GM12878 (cell line): ENCODE data around the gene EGFL8. TPM values are rescaled to one million over a fixed set of nuclear protein-coding genes. Genes with fewer than 3 reads are reported as not detected.

Source experiments
- ATAC-seq: fragments of 200-7000 bp; cut with Tn5 transposase; 3 replicates; pipeline ENCODE4 v1.9.1; 2020; ENCODE audit warnings: mild to moderate bottlenecking, moderate library complexity
- BruUV-seq: library from RNA; stranded (reverse); fragments of 400-500 nt; replicated peaks from 2 replicates; lab custom pipeline; 2021; lab: Mats Ljungman, UMichigan
- CTCF ChIA-PET: fragments of 300-600 bp; sonication (Branson Sonifier 250); formaldehyde crosslinking; extraction: SDS; loops from one replicate; lab custom pipeline; 2021; ENCODE audit warnings: inconsistent platforms; lab: Yijun Ruan, JAX
- POLR2A ChIA-PET: fragments of 350-600 bp; formaldehyde crosslinking; extraction: SDS; loops from one replicate; lab custom pipeline; 2021; ENCODE audit warnings: inconsistent platforms; lab: Charles Lee
- RAD21 ChIA-PET: fragments of 300-600 bp; sonication (Branson Sonifier 250); formaldehyde crosslinking; loops from one replicate; lab custom pipeline; 2023; ENCODE audit warnings: antibody characterized with exemption; ENCODE audit not compliant: unreplicated experiment; lab: Charles Lee
- SMC1A ChIA-PET: fragments of 300-600 bp; sonication (Branson Sonifier 250); formaldehyde crosslinking; loops from one replicate; lab custom pipeline; 2023; ENCODE audit not compliant: unreplicated experiment, uncharacterized antibody; lab: Charles Lee
- DNase-seq: peaks from one replicate; pipeline ENCODE4 v3.0.0-alpha.2; 2011; ENCODE audit warnings: low read depth, low spot score
- FAIRE-seq: peaks from 3 replicates; lab custom pipeline; 2011; peaks lifted over from hg19 to GRCh38; lab: Jason Lieb, UNC
- H2AFZ ChIP-seq: 2 replicates; pipeline ENCODE4 v1.6.0; 2011; ENCODE audit warnings: low read depth, low read length, control low read depth; ENCODE audit not compliant: control insufficient read depth
- H3K27ac ChIP-seq: 2 replicates; pipeline ENCODE4 v1.5.1; 2011; ENCODE audit warnings: control low read depth; ENCODE audit not compliant: control insufficient read depth, insufficient read depth
- H3K27me3 ChIP-seq, 2 experiments: replicated peaks in 1 of 2; 2 replicates each; pipeline versions ENCODE4 v1.6.0 to v1.6.1; 2011; ENCODE audit warnings: low read length in 1 of 2; ENCODE audit not compliant: control insufficient read depth in 2 of 2, insufficient read depth in 2 of 2
- H3K36me3 ChIP-seq, 2 experiments: 2 replicates each; pipeline ENCODE4 v1.5.1; 2011; ENCODE audit warnings: low read length in 1 of 2; ENCODE audit not compliant: control insufficient read depth in 2 of 2, insufficient read depth in 2 of 2
- H3K4me1 ChIP-seq: 2 replicates; pipeline ENCODE4 v1.6.1; 2011; ENCODE audit warnings: mild to moderate bottlenecking, low read length, moderate library complexity, mixed read lengths; ENCODE audit not compliant: control insufficient read depth, insufficient read depth
- H3K4me2 ChIP-seq: 2 replicates; pipeline ENCODE4 v1.6.0; 2011; ENCODE audit warnings: control low read depth; ENCODE audit not compliant: control insufficient read depth, insufficient read depth
- H3K4me3 ChIP-seq: fragments of 200-600 bp; sonication (generic); 2 replicates; pipeline ENCODE4 v1.5.1; 2016
- H3K79me2 ChIP-seq: 2 replicates; pipeline ENCODE4 v1.6.0; 2011; ENCODE audit warnings: low read length; ENCODE audit not compliant: control insufficient read depth, insufficient read depth
- H3K9ac ChIP-seq: 2 replicates; pipeline ENCODE4 v1.8.0; 2011; ENCODE audit warnings: low read length, control low read depth, mixed read lengths; ENCODE audit not compliant: control insufficient read depth, insufficient read depth
- H3K9me3 ChIP-seq: replicated peaks from 3 replicates; pipeline ENCODE4 v1.5.1; 2011; ENCODE audit warnings: mild to moderate bottlenecking, low read length; ENCODE audit not compliant: control insufficient read depth, insufficient read depth
- H4K20me1 ChIP-seq: 2 replicates; pipeline ENCODE4 v1.6.0; 2011; ENCODE audit not compliant: control insufficient read depth, insufficient read depth
- CBX5 ChIP-seq: sonication (generic); IDR thresholded peaks from 2 replicates; pipeline ENCODE4 v1.6.1; 2016; ENCODE audit warnings: low read depth, moderate library complexity, mild to moderate bottlenecking, inconsistent platforms
- CREM ChIP-seq: IDR thresholded peaks from 2 replicates; pipeline ENCODE4 v1.6.1; 2014; ENCODE audit warnings: antibody characterized with exemption, low read depth
- EZH2 ChIP-seq: IDR thresholded peaks from 2 replicates; pipeline ENCODE4 v1.6.1; 2012; ENCODE audit warnings: low read depth, mild to moderate bottlenecking, control low read depth, inconsistent platforms, low read length, borderline replicate concordance; ENCODE audit not compliant: control insufficient read depth
- KLF5 ChIP-seq: fragments of 450-650 bp; IDR thresholded peaks from 2 replicates; pipeline ENCODE4 v1.6.1; 2014; ENCODE audit warnings: mild to moderate bottlenecking; ENCODE audit not compliant: partially characterized antibody
- NFIC ChIP-seq: IDR thresholded peaks from 2 replicates; pipeline ENCODE4 v1.6.1; 2012; ENCODE audit warnings: low read depth, mild to moderate bottlenecking, inconsistent platforms, low read length, moderate library complexity
- NR2C1 ChIP-seq: fragments of 450-650 bp; IDR thresholded peaks from 2 replicates; pipeline ENCODE4 v1.6.1; 2017; ENCODE audit warnings: antibody characterized with exemption, mild to moderate bottlenecking, moderate library complexity
- RFX5 ChIP-seq: IDR thresholded peaks from 2 replicates; pipeline ENCODE4 v1.6.1; 2011; ENCODE audit warnings: low read depth, low read length, improper control_type of control experiment
- RUNX3 ChIP-seq: IDR thresholded peaks from 2 replicates; pipeline ENCODE4 v1.6.1; 2012; ENCODE audit warnings: low read length, inconsistent platforms
- SMC3 ChIP-seq: IDR thresholded peaks from 2 replicates; pipeline ENCODE4 v1.6.1; 2011; ENCODE audit warnings: low read length, improper control_type of control experiment, borderline replicate concordance
- STAT3 ChIP-seq: IDR thresholded peaks from 2 replicates; pipeline ENCODE4 v1.6.1; 2011; ENCODE audit warnings: low read depth, low read length, improper control_type of control experiment
- TCF12 ChIP-seq: IDR thresholded peaks from 2 replicates; pipeline ENCODE4 v1.6.1; 2011; ENCODE audit warnings: low read depth, mild to moderate bottlenecking, low read length
- YBX1 ChIP-seq: fragments of 450-650 bp; IDR thresholded peaks from 2 replicates; pipeline ENCODE4 v1.6.1; 2016; ENCODE audit warnings: antibody characterized with exemption
- ZNF24 ChIP-seq: fragments of 450-650 bp; IDR thresholded peaks from 2 replicates; pipeline ENCODE4 v1.6.1; 2017; ENCODE audit warnings: antibody characterized with exemption, mild to moderate bottlenecking
- whole genome bisulfite sequencing: methylation state at CpG from one replicate; pipeline ENCODE4 v1.1.6; 2016; ENCODE audit warnings: low lambda C conversion rate; ENCODE audit not compliant: insufficient replicate concordance, insufficient coverage; ENCODE audit errors: missing lambda C conversion rate; 5-methylcytosine and 5-hydroxymethylcytosine counted together
- in situ Hi-C: fragments of 300-500 bp; cut with MboI; formaldehyde crosslinking; loops from 9 replicates; pipeline ENCODE4 v1.14.3; 2018; ENCODE audit warnings: mixed read lengths
- intact Hi-C: fragments of 100-400 bp; cut with micrococcal nuclease; formaldehyde crosslinking; loops from one replicate; pipeline ENCODE4 v1.14.2; 2022; ENCODE audit not compliant: unreplicated experiment
- polyA plus RNA-seq, 11 experiments: library from polyadenylated mRNA; depleted of rRNA in 4 of 11; unstranded in 6 of 11; stranded (reverse) in 5 of 11; fragments of >200 nt; fragmentation: Nextera tagmentation in 4 of 11; fragmentation: Illumina TruSeq in 1 of 11; extraction: Ambion mirVana in 4 of 11; extraction: Trizol in 1 of 11; gene quantifications; 1 replicate in 1 of 11; 2 replicates in 10 of 11; pipeline versions ENCODE4 v1.2.1 to v1.2.3, GENCODE V29; 2011 to 2016; ENCODE audit warnings: inconsistent platforms in 2 of 11, missing spikeins in 2 of 11, low read depth in 1 of 11
- total RNA-seq, 4 experiments: library from RNA; depleted of rRNA in 3 of 4; stranded (reverse); fragments of >200 nt in 3 of 4; fragmentation: Illumina TruSeq in 1 of 4; extraction: Trizol in 1 of 4; gene quantifications; 2 replicates each; pipeline versions ENCODE4 v1.2.1 to v1.2.3, GENCODE V29; 2013 to 2021
- TF ChIP-seq, protein P1 (sequence below): fragments of 450-650 bp; IDR thresholded peaks from 2 replicates; pipeline ENCODE4 v1.6.1; 2017; ENCODE audit warnings: mild to moderate bottlenecking, low read depth, inconsistent platforms; ENCODE audit not compliant: poor library complexity, severe bottlenecking
- TF ChIP-seq, protein P2 (sequence below): fragments of 450-650 bp; IDR thresholded peaks from 2 replicates; pipeline ENCODE4 v1.6.1; 2016; ENCODE audit warnings: mild to moderate bottlenecking
- TF ChIP-seq, protein P3 (sequence below): fragments of 450-650 bp; IDR thresholded peaks from 2 replicates; pipeline ENCODE4 v1.6.1; 2017; ENCODE audit warnings: mild to moderate bottlenecking, moderate library complexity

Gene EGFL8
- total and polyA plus RNA-seq, 10 of the 15 experiments (the other 5 are each of a cell fraction or from before 2014, with no cell fraction given), result 0.07 to 3.5 (median 1.4) TPM

DNA sequence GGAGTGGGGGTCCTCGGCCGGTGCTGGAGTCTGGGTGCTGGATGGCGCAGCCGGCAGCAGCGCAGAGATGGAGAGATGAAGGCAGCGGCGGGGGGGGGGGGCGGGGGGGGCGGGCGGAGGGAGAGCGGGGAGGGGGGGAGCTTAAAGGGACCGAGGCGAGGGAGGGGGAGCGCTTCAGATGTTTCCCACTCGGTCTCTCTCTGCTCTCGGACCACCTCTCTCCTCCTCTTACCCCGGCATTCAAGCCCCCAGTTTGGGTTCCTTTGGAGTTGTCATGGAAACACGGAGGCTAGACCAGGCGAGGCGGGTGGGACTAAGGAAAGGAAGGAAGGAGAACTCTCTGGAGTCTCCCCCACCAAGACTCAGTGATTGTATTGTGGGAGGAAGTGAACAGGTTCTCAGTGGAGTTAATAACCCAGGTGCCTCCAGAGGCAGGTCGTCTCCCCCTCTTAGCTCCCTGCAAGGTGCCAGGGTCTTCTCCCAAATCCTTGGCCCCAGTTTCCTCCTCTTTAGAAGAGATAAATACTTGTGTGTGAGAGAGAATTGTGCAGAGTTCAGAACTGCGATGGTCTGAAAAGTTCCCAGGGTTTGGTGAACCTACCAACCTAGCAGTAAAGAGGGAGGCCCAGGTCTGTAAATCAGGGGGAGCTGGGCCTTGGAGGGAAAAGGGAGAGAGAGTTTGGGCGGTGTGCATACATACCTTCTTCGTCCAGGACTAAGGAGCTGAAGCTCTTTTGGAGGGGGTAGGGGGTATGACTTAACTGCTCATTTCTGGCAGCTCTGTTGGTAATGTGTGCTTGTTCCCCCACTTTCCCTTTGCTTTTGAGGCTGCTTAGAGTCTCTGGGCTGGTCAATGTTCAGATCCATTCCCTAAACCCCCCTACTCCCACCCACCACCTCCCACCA is 12.3 kb upstream of the EGFL8 start, which contains the start of gene PRRT1:
Gene PRRT1 (minus strand): TSS at position 77 of the 906 bp plus-strand sequence. CDS start 112 bp downstream, outside the sequence.
- Histone ChIP-seq H3K4me3 (no peak within 1 kb of the TSS), H3K4me2 (no peak within 1 kb of the TSS), H3K27ac (no peak within 1 kb of the TSS), H3K4me1 (peaks cover 3% of the 10 kb centered on the region; the same call in 1 of the 2 replicates), H3K79me2 (no peaks in the 10 kb centered on the region), H3K9ac (no peak within 1 kb of the TSS), H2AFZ (no peak within 1 kb of the TSS), H4K20me1 (no peaks in the 10 kb centered on the region), H3K27me3 (peaks cover 8 to 9% of the 10 kb centered on the region in 2 experiments), H3K9me3 (no peaks in the 10 kb centered on the region; the same call in 2 of the 3 replicates), H3K36me3 (no peaks in the 10 kb centered on the region; a peak in 1 of 4 replicates)
- 20% methylated on average over 12 of the region's 24 CpGs for WGBS
- RAD21 ChIA-PET, result interaction anchor here (1.2 kb wide), 1 partner anchor 38 kb away, joined by 3 read pairs; the partner anchor contains the start of gene PBX2
- CTCF ChIA-PET, result interaction anchor here (1.5 kb wide), 1 partner anchor 33 kb away, joined by 4 read pairs; no protein-coding TSS in a partner anchor
- ATAC-seq, result no peak
- BruUV-seq, result no TSS peak
- POLR2A ChIA-PET, result interaction anchor here (0.6 to 1.1 kb wide), 3 partner anchors 21 to 1331 kb away, joined by 4 to 8 read pairs (median 8); partner anchors contain the start of gene ATF6B
- in situ Hi-C loops (no loop called here), intact Hi-C loops (loop anchor here (10.0 kb wide), 1 partner anchor 107 kb away; no protein-coding TSS in a partner anchor)
- FAIRE-seq, result no peak
- SMC1A ChIA-PET, result no interaction called here
- DNase-seq, result no peak
- TF ChIP-seq YBX1, result no peak
- TF ChIP-seq RFX5, result no peak
- no peak for TF ChIP-seq RUNX3
- no peak for TF ChIP-seq ZNF24
- no peak for TF ChIP-seq CBX5
- TF ChIP-seq SMC3, result no peak
- TF ChIP-seq TCF12, result no peak
- TF ChIP-seq KLF5, result no peak
- TF ChIP-seq, protein P1, sequence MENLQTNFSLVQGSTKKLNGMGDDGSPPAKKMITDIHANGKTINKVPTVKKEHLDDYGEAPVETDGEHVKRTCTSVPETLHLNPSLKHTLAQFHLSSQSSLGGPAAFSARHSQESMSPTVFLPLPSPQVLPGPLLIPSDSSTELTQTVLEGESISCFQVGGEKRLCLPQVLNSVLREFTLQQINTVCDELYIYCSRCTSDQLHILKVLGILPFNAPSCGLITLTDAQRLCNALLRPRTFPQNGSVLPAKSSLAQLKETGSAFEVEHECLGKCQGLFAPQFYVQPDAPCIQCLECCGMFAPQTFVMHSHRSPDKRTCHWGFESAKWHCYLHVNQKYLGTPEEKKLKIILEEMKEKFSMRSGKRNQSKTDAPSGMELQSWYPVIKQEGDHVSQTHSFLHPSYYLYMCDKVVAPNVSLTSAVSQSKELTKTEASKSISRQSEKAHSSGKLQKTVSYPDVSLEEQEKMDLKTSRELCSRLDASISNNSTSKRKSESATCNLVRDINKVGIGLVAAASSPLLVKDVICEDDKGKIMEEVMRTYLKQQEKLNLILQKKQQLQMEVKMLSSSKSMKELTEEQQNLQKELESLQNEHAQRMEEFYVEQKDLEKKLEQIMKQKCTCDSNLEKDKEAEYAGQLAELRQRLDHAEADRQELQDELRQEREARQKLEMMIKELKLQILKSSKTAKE, result no peak
- TF ChIP-seq, protein P2, sequence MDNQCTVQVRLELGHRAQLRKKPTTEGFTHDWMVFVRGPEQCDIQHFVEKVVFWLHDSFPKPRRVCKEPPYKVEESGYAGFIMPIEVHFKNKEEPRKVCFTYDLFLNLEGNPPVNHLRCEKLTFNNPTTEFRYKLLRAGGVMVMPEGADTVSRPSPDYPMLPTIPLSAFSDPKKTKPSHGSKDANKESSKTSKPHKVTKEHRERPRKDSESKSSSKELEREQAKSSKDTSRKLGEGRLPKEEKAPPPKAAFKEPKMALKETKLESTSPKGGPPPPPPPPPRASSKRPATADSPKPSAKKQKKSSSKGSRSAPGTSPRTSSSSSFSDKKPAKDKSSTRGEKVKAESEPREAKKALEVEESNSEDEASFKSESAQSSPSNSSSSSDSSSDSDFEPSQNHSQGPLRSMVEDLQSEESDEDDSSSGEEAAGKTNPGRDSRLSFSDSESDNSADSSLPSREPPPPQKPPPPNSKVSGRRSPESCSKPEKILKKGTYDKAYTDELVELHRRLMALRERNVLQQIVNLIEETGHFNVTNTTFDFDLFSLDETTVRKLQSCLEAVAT, result no peak
- no peak for TF ChIP-seq NFIC
- TF ChIP-seq EZH2, result no peak
- TF ChIP-seq, protein P3, sequence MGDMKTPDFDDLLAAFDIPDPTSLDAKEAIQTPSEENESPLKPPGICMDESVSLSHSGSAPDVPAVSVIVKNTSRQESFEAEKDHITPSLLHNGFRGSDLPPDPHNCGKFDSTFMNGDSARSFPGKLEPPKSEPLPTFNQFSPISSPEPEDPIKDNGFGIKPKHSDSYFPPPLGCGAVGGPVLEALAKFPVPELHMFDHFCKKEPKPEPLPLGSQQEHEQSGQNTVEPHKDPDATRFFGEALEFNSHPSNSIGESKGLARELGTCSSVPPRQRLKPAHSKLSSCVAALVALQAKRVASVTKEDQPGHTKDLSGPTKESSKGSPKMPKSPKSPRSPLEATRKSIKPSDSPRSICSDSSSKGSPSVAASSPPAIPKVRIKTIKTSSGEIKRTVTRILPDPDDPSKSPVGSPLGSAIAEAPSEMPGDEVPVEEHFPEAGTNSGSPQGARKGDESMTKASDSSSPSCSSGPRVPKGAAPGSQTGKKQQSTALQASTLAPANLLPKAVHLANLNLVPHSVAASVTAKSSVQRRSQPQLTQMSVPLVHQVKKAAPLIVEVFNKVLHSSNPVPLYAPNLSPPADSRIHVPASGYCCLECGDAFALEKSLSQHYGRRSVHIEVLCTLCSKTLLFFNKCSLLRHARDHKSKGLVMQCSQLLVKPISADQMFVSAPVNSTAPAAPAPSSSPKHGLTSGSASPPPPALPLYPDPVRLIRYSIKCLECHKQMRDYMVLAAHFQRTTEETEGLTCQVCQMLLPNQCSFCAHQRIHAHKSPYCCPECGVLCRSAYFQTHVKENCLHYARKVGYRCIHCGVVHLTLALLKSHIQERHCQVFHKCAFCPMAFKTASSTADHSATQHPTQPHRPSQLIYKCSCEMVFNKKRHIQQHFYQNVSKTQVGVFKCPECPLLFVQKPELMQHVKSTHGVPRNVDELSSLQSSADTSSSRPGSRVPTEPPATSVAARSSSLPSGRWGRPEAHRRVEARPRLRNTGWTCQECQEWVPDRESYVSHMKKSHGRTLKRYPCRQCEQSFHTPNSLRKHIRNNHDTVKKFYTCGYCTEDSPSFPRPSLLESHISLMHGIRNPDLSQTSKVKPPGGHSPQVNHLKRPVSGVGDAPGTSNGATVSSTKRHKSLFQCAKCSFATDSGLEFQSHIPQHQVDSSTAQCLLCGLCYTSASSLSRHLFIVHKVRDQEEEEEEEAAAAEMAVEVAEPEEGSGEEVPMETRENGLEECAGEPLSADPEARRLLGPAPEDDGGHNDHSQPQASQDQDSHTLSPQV, result no peak
- TF ChIP-seq CREM, result no peak
- no peak for TF ChIP-seq STAT3
- no peak for TF ChIP-seq NR2C1
